DMS79 (cell line): ENCODE measurements around the gene IFI27L1.

Source experiments
- DNase-seq: peaks from one replicate; lab custom pipeline; 2025; lab: John Stamatoyannopoulos, UW

The IFI27L1 gene

GRCh38 chr14:94079891-94080620, 1.1 kb upstream of the IFI27L1 start:
- no peak for DNase-seq

DNA sequence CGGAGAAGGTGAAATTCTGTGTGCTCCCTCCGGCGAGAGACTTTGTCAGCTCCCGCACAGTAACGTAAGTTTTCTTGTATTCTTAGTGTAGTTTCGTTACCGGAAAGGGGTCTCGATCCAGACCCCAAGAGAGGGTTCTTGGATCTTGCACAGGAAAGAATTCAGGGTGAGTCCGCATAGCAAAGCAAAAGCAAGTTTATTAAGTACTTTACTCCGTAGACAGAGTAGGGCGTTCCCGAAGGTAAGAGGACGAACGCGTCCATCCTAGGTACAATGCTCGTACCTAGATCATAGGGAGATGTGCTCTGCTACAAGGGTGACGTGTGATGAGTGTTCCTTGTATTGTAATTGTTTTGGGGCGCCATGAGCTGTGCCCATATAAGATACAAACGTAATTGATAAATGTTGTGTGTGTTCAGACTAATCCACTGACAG, 293 bp downstream of the IFI27L1 start:
- peak; percentile 60 for DNase-seq

- no peak for DNase-seq
Measured at GRCh38 chr14:94087891-94088290, 6.8 kb downstream of the IFI27L1 start.

DNA sequence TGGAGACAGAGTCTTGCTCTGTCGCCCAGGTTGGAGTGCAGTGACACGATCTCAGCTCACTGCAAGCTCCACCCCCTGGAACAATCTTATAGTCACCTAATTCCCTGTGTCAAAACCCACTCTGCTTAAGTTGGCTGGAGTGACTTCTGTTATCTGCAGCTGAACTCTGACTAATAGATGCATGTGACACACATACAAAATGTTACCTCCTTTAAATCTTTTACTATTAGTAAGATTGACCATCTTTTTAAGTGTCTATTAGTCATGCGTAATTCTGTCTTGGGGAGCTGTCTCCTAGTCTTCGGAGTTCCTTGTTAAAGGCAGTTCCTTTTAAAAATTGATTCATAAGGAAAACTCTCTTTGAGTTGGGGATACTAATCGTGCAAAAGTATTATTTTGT, 7.4 kb downstream of the IFI27L1 start:
- DNase-seq: no peak

- DNase-seq: no peak
Measured at GRCh38 chr14:94089479-94089878, 8.4 kb downstream of the IFI27L1 start.

DNA sequence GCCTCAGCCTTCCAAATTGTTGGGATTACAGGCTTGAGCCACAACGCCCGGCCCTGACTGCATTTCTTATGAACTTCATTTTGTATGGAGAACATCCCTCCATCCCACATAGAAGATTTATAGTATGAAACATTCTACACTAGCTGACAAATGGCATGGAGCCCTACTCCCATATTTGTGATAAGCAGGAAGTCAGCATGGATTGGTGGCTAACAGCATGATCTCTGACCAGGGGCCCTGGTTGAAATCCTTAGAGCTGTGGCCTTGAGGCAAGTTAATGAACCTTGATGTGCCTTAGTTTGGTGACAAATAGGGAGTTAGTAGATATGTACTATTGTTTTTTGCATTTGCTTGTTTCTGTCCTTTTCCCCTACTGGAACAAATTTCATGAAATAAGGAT, 12.3 kb downstream of the IFI27L1 start:
- DNase-seq: no peak

GRCh38 chr14:94097091-94097490, 16.0 kb downstream of the IFI27L1 start:
- DNase-seq: peak; percentile 36

DNA sequence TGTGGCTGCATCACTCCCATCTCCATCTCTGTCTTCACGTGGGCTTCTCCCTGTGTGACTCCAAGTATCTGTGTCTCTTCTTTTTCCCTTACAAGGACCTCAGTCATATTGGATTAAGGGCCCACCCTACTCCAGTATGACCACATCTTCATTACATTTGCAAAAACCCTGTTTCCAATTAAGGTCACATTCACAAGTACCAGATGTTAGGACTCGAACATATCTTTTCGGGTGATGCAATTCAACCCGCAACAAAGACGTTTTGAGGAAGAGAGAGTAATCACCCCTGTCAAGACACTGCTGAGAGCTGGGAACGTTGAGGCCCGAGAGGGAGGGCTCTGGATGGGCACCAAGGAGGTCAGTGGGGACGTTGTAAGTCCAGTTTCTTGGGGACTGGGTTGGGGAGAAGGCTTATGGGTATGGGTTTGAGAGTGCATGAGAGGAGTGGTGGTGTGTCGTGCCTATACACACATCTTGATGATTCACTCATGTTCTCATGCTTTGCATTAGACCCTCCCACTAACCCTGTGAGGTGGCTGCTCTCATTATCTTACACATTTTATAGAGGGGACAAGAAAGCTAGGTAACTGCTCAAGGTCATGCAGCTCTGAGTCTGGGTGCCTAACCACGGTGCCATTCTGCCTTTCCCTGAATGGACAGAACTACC, 17.3 kb downstream of the IFI27L1 start:
- DNase-seq: no peak

GRCh38 chr14:94099006-94099405, 17.9 kb downstream of the IFI27L1 start:
- no peak for DNase-seq

DNA sequence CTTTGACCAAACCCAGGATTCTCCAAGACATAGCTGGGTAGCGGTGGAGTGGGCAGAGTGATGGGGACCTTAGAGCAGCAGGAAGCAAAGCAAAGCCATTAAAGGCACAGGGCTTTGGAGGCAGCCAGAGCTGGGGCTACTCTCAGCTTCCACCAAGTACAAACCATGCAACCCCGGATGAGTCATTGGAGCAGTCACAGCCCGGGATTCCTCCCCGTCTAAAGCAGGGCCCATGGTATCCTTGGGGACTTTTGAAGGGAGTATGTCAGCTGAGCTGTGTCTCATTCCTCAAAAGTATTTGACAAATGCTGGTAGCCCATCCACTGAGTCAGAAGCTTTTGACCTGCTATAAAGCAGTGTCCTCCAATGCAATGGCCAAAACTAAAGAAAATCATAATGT, 19.7 kb downstream of the IFI27L1 start:
- no peak for DNase-seq

DNA sequence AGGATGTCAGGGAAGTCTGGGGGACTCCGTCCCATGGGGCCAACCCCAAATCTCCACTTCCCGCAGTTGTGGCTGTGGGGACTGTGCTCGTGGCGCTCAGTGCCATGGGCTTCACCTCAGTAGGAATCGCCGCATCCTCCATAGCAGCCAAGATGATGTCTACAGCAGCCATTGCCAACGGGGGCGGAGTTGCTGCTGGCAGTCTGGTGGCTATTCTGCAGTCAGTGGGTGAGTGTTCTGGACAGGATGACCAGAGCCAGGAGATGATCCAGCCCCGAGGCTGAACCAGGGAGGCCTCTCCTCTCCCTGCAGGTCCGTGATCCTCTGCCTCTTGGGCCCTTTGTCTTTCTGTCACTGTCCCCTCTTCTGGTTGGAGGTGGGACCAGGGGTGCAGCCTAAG, 20.6 kb downstream of the IFI27L1 start:
- no peak for DNase-seq

GRCh38 chr14:94102768-94103482, 21.8 kb downstream of the IFI27L1 start:
- DNase-seq: no peak

- DNase-seq: no peak
Measured at GRCh38 chr14:94103554-94104150, 22.5 kb downstream of the IFI27L1 start.

- DNase-seq: no peak
Measured at GRCh38 chr14:94104731-94105130, 23.6 kb downstream of the IFI27L1 start.

DNA sequence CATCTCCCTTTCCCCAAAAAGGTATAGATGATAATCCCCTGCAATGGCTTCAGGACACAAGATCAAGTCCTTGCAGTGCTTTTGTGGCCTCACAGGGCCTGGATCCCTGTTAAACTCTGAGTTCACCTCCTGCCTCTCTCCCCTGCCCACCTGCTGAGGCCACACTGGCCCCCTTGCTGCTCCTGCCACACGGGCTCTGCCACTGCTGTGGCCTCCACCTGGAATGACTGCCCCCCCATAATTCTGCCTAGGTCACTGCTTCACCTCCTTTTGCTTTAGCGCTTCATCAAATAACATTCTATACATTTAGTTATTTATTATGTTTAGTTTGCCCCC, 28.8 kb downstream of the IFI27L1 start:
- no peak for DNase-seq

GRCh38 chr14:94110552-94111181, 29.6 kb downstream of the IFI27L1 start, which contains the start of gene IFI27:
Gene IFI27 (plus strand): TSS chr14:94110736.
- DNase-seq: no peak

- no peak for DNase-seq
Measured at GRCh38 chr14:94111276-94112095, 30.4 kb downstream of the IFI27L1 start.

DNA sequence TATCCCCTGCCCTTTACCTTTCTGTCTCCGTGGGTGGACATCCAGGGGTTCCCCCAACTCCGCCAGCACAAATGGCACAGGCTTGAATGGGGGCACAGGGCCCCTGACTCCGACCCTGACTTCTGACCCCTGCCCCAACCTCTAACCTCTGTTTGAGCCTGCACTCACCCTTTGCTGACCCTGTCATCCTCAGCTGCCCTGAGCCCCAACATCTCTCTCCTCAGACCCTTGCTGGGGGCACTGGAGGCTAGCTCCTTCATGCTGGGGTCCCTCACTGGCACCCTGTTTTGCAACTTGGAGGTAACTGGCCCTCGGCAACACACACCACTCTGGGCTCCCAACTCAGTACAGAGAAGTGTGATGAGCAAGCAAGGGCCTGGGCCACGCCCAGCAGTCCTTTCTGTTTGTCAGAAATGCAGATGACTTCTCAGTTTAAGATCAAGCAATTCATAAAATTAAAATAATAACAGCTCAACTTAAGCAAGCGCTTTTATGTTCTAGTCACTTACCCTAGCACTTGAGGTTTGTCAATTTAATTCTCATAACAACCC, 31.5 kb downstream of the IFI27L1 start:
- DNase-seq: no peak

- no peak for DNase-seq
Measured at GRCh38 chr14:94113073-94113472, 32.0 kb downstream of the IFI27L1 start.

- DNase-seq: no peak
Measured at GRCh38 chr14:94113490-94113889, 32.4 kb downstream of the IFI27L1 start.
